HEK293 (cell line): ENCODE results near the gene LCOR.

ENCODE experiments used
- CTCF ChIA-PET: fragments of 350-600 bp; formaldehyde crosslinking; extraction: SDS; loops from one replicate; lab custom pipeline; 2021; ENCODE audit warnings: antibody characterized with exemption; lab: Yijun Ruan, JAX
- POLR2A ChIA-PET: fragments of 300-600 bp; formaldehyde crosslinking; extraction: SDS; loops from one replicate; lab custom pipeline; 2020; ENCODE audit warnings: antibody characterized with exemption, inconsistent platforms; lab: Yijun Ruan, JAX
- H3K27ac ChIP-seq: fragments of 200-500 bp; sonication (Bioruptor generic); 2 replicates; pipeline ENCODE4 v1.5.1; 2014; ENCODE audit warnings: low read depth, low read length, control low read depth, inconsistent platforms; ENCODE audit errors: extremely low read depth
- H3K36me3 ChIP-seq, 2 experiments: fragments of 200-500 bp in 1 of 2; sonication (Bioruptor generic) in 1 of 2; 1 replicate in 1 of 2; 2 replicates in 1 of 2; pipeline ENCODE4 v1.5.1; 2014 to 2017; ENCODE audit warnings: inconsistent platforms in 2 of 2, low read length in 2 of 2; ENCODE audit not compliant: control insufficient read depth in 2 of 2, insufficient read depth in 1 of 2
- H3K4me1 ChIP-seq: fragments of 200-500 bp; sonication (Bioruptor generic); 2 replicates; pipeline ENCODE4 v1.5.1; 2014; ENCODE audit warnings: mild to moderate bottlenecking, low read length, inconsistent platforms; ENCODE audit not compliant: control insufficient read depth, insufficient read depth
- H3K4me3 ChIP-seq: 2 replicates; pipeline ENCODE4 v1.5.1; 2011; ENCODE audit warnings: low read depth, mild to moderate bottlenecking, control low read depth, low read length, moderate library complexity
- H3K9me3 ChIP-seq: fragments of 200-500 bp; sonication (Bioruptor generic); 2 replicates; pipeline ENCODE4 v1.5.1; 2014; ENCODE audit warnings: low read depth, low read length, inconsistent platforms; ENCODE audit not compliant: control insufficient read depth, insufficient read depth
- KLF10 ChIP-seq: fragments of 450-650 bp; IDR thresholded peaks from 2 replicates; pipeline ENCODE4 v1.5.1; 2018; ENCODE audit warnings: missing biosample characterization, mild to moderate bottlenecking, missing genetic modification characterization
- PRDM6 ChIP-seq: fragments of 450-650 bp; formaldehyde crosslinking; IDR thresholded peaks from 2 replicates; pipeline ENCODE4 v1.5.1; 2017; ENCODE audit warnings: missing biosample characterization, missing genetic modification characterization
- REST ChIP-seq: fragments of 450-650 bp; formaldehyde crosslinking; IDR thresholded peaks from 2 replicates; pipeline ENCODE4 v1.5.1; 2016; ENCODE audit warnings: missing biosample characterization, missing genetic modification characterization
- ZFP37 ChIP-seq: fragments of 450-650 bp; formaldehyde crosslinking; IDR thresholded peaks from 2 replicates; pipeline ENCODE4 v1.5.1; 2016; ENCODE audit warnings: missing biosample characterization, missing genetic modification characterization
- ZFP41 ChIP-seq: fragments of 450-650 bp; formaldehyde crosslinking; IDR thresholded peaks from 2 replicates; pipeline ENCODE4 v1.5.1; 2016; ENCODE audit warnings: missing biosample characterization, missing genetic modification characterization, borderline replicate concordance
- ZNF112 ChIP-seq: fragments of 450-650 bp; formaldehyde crosslinking; IDR thresholded peaks from 2 replicates; pipeline ENCODE4 v1.5.0; 2017; ENCODE audit warnings: missing biosample characterization, missing genetic modification characterization
- ZNF140 ChIP-seq: fragments of 450-650 bp; formaldehyde crosslinking; IDR thresholded peaks from 2 replicates; pipeline ENCODE4 v1.5.1; 2016; ENCODE audit warnings: missing biosample characterization, missing genetic modification characterization
- ZNF248 ChIP-seq: fragments of 450-650 bp; formaldehyde crosslinking; IDR thresholded peaks from 2 replicates; pipeline ENCODE4 v1.5.1; 2017; ENCODE audit warnings: missing biosample characterization, missing genetic modification characterization
- ZNF274 ChIP-seq, 2 experiments: fragments of 200-500 bp in 1 of 2; fragments of 450-650 bp in 1 of 2; sonication (Bioruptor generic) in 1 of 2; formaldehyde crosslinking in 1 of 2; IDR thresholded peaks; 2 replicates each; pipeline versions ENCODE4 v1.5.1 to v1.6.1; 2014 to 2016; ENCODE audit warnings: borderline replicate concordance in 1 of 2, inconsistent platforms in 1 of 2, low read length in 1 of 2, missing biosample characterization in 1 of 2, missing genetic modification characterization in 1 of 2
- ZNF521 ChIP-seq: fragments of 450-650 bp; formaldehyde crosslinking; IDR thresholded peaks from 2 replicates; pipeline ENCODE4 v1.5.1; 2017; ENCODE audit warnings: missing biosample characterization, mild to moderate bottlenecking, missing genetic modification characterization
- ZNF600 ChIP-seq: fragments of 450-650 bp; formaldehyde crosslinking; IDR thresholded peaks from 2 replicates; pipeline ENCODE4 v1.5.1; 2016; ENCODE audit warnings: missing biosample characterization, missing genetic modification characterization
- ZNF654 ChIP-seq: fragments of 450-650 bp; formaldehyde crosslinking; IDR thresholded peaks from 2 replicates; pipeline ENCODE4 v1.5.1; 2016; ENCODE audit warnings: low read depth, missing biosample characterization, missing genetic modification characterization
- ZNF747 ChIP-seq: fragments of 450-650 bp; formaldehyde crosslinking; IDR thresholded peaks from 2 replicates; pipeline ENCODE4 v1.5.1; 2016; ENCODE audit warnings: missing biosample characterization, missing genetic modification characterization
- ZNF791 ChIP-seq: fragments of 450-650 bp; formaldehyde crosslinking; IDR thresholded peaks from 2 replicates; pipeline ENCODE4 v1.5.1; 2016; ENCODE audit warnings: missing biosample characterization, missing genetic modification characterization

LCOR gene

GRCh38 chr10:96967847-96968246 lies 135.7 kb downstream of the LCOR start:
- no peak for TF ChIP-seq ZNF521

GRCh38 chr10:96968682-96969423 lies 136.8 kb downstream of the LCOR start:
- Histone ChIP-seq H3K4me1 (no peaks in the 10 kb centered on the region), H3K36me3 (no peaks in the 10 kb centered on the region), H3K4me3 (no peak overlapping the region)
- CTCF ChIA-PET, result no interaction called here
- TF ChIP-seq ZNF654 (tag by site-specific recombination) (no peak), ZNF791 (tag by site-specific recombination) (no peak), ZNF274 (IDR thresholded peaks at IDR 0.05; ENCODE audit: low read length) (no peak), ZNF274 (tag by site-specific recombination; IDR thresholded peaks at IDR 0.05; ENCODE audit: borderline replicate concordance) (no peak), ZNF112 (no peak), ZFP41 (no peak), ZFP37 (no peak)
- TF ChIP-seq, all 188 proteins: peak for 0
- no peaks in the 10 kb centered on the region for H3K9me3 ChIP-seq
- POLR2A ChIA-PET, result no interaction called here
- H3K27ac ChIP-seq, result no peak overlapping the region

More at GRCh38 chr10:96967847-96968246, 135.7 kb downstream of the LCOR start:
- ChIA-PET CTCF (no interaction called here), POLR2A (no interaction called here)
- H3K27ac ChIP-seq, result no peak overlapping the region
- H3K4me1 ChIP-seq, result no peaks in the 10 kb centered on the region; the same call in 1 of the 2 replicates
- no peak overlapping the region for H3K4me3 ChIP-seq
- no peaks in the 10 kb centered on the region for H3K9me3 ChIP-seq
- H3K36me3 ChIP-seq, result no peaks in the 10 kb centered on the region

- H3K4me3 ChIP-seq, result no peak overlapping the region
- H3K36me3 ChIP-seq, result no peaks in the 10 kb centered on the region
- POLR2A ChIA-PET, result no interaction called here
- H3K4me1 ChIP-seq, result no peaks in the 10 kb centered on the region
- TF ChIP-seq REST (tag by site-specific recombination), result peak; percentile 51; the same call in 1 of the 2 replicates
- TF ChIP-seq ZNF140, result no peak
- TF ChIP-seq ZNF248 (tag by site-specific recombination), result no peak
- no peak for TF ChIP-seq KLF10 (tag by site-specific recombination)
- TF ChIP-seq, all 188 proteins: peak for 1
- no peaks in the 10 kb centered on the region for H3K9me3 ChIP-seq
- H3K27ac ChIP-seq, result no peak overlapping the region
- CTCF ChIA-PET, result no interaction called here
These were observed 139.2 kb downstream of the LCOR start for GRCh38 chr10:96971324-96971723.

- Histone ChIP-seq H3K27ac (no peak overlapping the region), H3K9me3 (no peaks in the 10 kb centered on the region), H3K4me3 (no peak overlapping the region), H3K36me3 (no peaks in the 10 kb centered on the region), H3K4me1 (no peaks in the 10 kb centered on the region)
- CTCF ChIA-PET, result interaction anchor here (0.8 kb wide), 1 partner anchor 77 kb away, joined by 4 read pairs; no protein-coding TSS in a partner anchor
- POLR2A ChIA-PET, result no interaction called here
- TF ChIP-seq PRDM6, result 0 out of 2 replicates have a peak, but pooled peaks have one; percentile 20
- no peak for TF ChIP-seq ZNF600 (tag by site-specific recombination)
- TF ChIP-seq ZNF747 (tag by site-specific recombination), result no peak
These were observed 140.2 kb downstream of the LCOR start for GRCh38 chr10:96972264-96972663.
